NCI-H2081 treated with DMSO at 0.1 percent for 48 hours (cell line): ENCODE results near the gene ZNF646.

Experiments
- DNase-seq: peaks from one replicate; lab custom pipeline; 2025; lab: John Stamatoyannopoulos, UW

Gene ZNF646, protein sequence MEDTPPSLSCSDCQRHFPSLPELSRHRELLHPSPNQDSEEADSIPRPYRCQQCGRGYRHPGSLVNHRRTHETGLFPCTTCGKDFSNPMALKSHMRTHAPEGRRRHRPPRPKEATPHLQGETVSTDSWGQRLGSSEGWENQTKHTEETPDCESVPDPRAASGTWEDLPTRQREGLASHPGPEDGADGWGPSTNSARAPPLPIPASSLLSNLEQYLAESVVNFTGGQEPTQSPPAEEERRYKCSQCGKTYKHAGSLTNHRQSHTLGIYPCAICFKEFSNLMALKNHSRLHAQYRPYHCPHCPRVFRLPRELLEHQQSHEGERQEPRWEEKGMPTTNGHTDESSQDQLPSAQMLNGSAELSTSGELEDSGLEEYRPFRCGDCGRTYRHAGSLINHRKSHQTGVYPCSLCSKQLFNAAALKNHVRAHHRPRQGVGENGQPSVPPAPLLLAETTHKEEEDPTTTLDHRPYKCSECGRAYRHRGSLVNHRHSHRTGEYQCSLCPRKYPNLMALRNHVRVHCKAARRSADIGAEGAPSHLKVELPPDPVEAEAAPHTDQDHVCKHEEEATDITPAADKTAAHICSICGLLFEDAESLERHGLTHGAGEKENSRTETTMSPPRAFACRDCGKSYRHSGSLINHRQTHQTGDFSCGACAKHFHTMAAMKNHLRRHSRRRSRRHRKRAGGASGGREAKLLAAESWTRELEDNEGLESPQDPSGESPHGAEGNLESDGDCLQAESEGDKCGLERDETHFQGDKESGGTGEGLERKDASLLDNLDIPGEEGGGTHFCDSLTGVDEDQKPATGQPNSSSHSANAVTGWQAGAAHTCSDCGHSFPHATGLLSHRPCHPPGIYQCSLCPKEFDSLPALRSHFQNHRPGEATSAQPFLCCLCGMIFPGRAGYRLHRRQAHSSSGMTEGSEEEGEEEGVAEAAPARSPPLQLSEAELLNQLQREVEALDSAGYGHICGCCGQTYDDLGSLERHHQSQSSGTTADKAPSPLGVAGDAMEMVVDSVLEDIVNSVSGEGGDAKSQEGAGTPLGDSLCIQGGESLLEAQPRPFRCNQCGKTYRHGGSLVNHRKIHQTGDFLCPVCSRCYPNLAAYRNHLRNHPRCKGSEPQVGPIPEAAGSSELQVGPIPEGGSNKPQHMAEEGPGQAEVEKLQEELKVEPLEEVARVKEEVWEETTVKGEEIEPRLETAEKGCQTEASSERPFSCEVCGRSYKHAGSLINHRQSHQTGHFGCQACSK (N-terminal part only)

DNA sequence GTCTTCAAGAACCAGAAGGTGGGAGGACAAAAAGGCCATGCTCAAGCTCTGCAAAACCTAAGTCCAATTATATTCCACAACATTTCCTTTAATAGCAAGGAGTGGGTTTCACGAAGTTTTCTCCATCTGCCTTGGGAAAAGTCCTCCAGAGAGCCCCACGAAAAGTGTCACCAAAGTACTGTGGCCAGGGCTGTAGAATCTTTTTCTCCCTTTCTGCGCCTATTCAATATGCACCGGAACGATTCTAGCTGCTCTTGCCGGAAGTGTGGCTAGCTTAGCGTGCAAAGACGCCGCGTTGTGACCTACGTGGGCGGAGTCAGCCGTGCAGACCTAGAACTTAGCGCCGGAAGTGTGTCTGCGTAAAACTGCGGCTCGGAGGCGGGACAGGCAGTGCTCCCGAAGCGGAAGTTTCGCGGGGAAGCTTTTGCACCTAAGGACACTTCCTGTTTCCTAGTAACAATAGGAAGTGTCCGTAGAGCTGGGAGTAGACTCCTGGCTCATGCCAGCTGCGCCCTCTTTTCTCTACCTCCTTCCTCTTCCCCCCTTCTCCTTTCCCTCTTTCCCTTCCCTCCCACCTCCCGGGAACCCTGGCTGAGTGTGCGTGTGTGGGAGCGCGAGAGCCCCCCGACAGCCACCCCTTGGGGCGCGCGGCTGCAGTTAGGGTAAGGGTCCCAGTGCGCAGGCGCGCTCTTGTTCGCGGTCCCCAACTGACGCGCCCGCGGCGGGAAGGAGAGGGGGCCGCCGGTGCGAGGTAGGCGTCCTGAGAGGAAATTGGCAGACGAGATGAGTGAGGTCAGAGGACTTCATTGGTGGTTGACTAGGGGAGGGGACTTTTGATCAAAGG lies at the start of gene ZNF646, which contains the start of gene ZNF668:
Gene ZNF646, plus strand, starts transcription at position 453 of the 844 bp plus-strand sequence. CDS start 1,903 bp downstream, outside the sequence.
Gene ZNF668, minus strand, starts transcription at position 271 of the 844 bp plus-strand sequence. CDS start 9,781 bp downstream, outside the sequence.
- DNase-seq: peak; percentile 85

DNA sequence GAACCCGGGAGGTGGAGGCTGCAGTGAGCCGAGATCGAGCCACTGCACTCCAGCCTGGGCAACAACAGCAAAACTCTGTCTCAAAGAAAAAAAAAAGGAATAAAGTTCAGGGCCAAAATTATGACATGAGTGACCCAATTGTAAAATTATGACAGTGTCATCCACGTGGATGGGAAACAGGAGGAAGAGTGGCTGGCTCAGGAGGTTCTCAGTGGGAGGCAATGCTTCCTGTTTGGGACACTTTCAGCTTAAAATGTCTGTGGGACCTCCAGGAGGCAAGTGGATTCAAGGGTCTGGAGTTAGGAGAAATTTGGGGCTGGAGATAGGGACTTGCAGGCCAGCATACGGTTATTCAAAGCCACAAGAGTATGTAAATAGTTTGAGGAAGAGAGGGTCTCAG lies 48.9 kb upstream of the ZNF646 start:
- DNase-seq: no peak

DNA sequence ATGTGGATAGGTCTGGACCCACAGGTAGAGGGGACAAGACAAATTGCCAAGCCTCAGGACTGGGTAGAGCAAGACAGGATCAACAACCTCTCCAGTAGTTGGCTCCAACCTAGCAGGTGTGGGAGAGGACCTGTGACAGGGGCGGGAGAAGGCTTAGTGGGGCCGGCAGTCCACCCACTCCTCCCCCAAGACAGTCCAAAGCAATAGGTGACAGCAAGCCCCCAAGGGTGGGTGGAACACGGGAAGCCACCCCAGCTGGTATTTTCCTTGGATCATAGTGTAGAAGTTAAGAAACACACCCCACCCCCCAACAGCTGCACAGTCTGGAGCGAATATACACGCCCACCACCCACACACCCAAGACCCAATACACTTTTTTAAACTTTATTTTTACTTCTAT lies 45.0 kb upstream of the ZNF646 start:
- DNase-seq: no peak

DNA sequence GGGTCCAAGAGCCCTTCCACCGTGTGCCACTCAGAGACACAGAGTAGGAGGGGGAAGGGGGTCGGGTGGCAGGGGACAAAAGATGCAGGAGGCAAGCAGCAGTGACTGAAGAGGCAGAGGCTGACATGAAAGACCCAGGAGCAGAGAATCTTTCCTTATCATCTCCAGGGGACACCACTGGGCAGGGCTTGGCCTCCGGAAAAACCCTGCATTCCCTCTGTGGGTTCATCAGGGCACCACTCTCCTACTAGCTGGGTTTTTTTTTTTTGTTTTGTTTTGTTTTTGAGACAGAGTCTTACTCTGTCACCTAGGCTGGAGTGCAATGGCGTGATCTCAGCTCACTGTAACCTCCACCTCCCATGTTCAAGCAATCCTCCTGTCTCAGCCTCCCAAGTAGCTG lies 42.9 kb upstream of the ZNF646 start:
- DNase-seq: no peak

DNA sequence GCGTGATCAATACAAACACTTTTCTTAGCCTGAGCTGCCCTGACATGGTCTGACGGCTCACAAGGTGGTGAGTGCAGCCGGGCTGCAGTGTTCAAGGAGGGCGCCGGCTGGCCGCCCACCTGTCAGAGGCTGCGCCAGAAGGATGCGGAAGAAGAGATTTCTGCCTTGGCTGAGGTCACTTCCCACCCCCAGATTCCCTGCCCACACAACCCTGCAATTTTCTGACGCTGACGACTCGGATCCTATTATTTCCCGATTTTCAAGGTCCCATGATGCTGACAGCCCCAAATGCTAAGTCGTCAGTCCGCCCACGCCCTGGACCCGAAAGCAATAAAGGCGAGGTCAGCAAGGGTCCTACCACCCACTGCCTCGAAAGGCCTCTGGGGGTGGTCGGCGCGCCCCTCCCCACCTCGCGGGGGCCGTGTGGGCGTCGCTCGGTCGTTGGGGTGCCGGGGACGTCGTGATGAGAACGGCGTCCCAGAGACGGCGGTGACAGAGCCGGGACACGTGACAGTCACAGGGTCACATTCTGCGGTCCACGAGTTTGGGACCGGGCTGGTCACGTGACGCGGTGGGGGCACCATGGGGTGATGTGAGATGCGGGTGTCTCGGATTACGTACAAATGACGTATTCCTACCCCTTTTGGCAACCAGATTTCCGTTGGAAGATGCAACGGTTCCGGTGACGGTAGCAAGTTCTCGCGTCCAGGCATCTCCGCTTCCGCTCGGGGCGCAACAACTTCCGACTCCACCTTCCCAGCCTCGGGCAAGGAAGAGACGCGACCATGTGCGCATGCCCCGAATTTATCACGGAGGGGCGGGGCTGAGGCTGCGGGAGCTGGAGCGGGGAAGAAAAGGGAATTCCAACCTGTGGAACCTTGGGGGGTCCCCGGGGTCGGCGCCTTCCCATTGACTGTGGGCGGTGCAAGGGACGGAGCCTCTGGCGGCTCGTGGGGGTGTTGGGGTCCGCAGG lies 41.2 kb upstream of the ZNF646 start, which contains the start of gene STX4:
Gene STX4, plus strand, starts transcription at position 823 of the 973 bp plus-strand sequence. CDS start 248 bp downstream, outside the sequence.
- peak; percentile 34 for DNase-seq

DNA sequence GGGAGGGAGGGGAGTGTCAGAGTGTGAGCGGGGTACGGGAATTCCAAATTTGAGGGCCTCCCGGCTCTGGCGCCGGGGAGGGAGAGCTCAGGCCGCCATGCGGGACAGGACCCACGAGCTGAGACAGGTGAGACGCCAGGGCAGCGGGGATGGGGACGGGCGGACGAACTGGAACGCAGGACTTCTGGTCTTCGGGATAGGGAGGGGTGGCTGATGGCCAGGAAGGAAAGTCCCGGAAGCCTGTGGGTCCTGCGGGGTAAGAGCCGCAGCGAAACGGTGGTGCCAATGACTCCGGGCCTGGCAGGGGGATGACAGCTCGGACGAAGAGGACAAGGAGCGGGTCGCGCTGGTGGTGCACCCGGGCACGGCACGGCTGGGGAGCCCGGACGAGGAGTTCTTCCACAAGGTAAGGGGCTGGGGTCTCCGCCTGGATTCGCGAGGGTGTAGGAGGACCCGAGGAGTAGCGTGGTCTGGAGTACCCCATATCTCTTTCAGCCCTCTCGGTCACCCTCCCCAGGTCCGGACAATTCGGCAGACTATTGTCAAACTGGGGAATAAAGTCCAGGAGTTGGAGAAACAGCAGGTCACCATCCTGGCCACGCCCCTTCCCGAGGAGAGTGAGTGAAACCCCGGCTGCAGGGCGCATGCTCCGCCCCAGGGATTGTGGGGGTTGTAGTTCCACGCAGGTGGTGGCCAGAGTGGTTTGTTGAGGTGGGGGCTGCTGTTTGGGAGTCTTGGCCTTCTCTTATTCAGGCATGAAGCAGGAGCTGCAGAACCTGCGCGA lies 40.3 kb upstream of the ZNF646 start:
- DNase-seq: peak; percentile 0

DNA sequence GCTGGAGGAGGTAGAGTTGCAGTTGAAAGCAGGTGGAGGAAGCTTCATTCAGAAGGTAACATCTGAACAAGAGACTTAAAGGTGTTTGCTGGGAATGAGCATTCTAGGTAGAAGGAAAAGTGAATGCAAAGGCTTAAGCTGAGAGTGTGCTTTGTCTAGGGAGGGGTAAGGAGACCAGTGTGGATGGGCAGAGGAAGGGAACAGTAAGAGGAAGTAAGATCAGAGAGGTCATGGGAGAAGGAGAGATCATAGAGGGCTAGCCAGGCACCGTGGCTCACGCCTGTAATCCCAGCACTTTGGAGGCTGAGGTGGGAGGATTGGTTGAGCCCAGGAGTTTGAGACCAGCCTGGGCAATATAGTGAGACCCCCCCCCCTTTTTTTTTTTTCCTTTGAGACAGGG lies 37.5 kb upstream of the ZNF646 start:
- DNase-seq: no peak

DNA sequence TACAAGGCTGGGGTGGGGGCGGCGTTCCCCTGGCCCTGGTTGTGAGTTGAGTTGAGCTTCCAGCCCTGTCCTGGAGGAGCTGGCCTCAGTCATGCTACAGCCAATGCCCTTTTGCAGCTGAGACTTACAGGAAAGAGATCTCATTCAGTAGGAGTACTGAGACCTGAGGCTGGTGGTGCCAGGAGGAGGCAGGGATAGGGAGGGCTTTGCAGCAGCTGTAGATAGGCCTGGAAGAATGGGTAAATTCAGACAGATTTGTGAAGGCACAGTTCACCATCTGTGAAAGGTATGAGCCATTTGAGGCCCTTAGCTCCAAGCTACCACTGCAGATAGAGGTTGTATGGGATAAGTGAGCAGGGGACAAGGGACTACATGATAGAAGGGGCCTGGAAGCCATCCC lies 35.2 kb upstream of the ZNF646 start:
- DNase-seq: no peak

DNA sequence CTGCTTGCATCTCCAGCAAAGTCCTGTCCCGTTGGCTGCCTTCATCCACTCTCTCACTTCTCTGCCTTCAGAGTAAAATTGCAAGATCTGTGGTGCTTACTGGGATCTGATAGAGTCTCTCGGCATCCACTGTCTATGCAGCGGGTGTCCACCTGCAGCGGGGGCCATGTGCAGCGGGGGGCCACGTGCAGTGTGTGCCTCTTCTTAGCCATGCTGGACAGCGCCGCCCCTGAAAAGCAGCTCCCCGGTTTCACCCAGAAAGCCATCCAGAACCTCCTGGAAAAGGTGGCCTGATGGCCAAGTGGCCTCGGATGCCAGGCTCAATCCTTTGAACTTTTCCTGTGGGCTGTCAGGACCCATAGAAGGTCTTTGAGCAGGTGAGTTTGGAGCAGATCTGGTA lies 31.4 kb upstream of the ZNF646 start:
- DNase-seq: no peak

DNA sequence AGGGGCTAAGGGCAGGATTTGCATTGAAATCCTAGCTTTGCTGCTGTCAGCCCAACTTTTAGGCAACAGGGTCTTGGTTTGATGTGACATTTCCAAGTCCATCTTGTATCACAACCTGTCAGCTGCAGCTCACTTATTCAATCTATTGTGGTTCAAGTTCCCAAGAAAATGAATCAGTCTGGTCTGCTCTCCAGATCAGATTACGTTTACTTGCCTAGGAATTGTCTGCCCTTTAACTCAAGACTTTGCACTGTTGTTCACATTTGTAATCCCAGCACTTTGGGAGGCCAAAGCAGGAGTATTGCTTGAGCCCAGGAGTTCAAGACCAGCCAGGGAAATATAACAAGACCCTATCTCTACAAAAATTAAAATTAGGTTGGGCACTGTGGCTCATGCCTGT lies 30.9 kb upstream of the ZNF646 start:
- no peak for DNase-seq

DNA sequence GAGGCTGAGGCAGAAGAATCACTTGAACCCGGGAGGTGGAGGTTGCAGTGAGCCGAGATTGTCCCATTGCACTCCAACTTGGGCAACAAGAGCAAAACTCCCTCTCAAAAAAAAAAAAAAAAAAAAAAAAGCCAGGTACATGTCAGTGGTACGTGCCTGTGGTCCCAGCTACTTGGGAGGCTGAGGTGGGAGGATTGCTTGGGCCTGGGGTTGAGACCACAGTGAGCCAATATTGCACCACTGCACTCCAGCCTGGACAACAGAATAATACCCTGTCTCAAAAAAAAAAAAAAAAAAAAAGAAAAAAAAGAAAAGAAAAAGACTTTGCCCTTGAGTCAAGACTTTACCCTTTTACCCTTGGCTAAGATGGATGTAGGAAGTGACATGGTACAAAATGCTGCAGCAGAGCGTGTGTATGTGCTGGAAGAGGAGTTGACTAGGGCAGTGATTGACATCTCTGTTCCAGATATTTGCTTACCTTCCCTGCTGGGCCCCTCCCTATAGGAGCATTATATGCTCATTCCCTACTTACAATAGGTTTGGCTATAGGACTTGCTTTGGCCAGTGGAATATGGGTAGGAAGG lies 30.2 kb upstream of the ZNF646 start:
- no peak for DNase-seq

DNA sequence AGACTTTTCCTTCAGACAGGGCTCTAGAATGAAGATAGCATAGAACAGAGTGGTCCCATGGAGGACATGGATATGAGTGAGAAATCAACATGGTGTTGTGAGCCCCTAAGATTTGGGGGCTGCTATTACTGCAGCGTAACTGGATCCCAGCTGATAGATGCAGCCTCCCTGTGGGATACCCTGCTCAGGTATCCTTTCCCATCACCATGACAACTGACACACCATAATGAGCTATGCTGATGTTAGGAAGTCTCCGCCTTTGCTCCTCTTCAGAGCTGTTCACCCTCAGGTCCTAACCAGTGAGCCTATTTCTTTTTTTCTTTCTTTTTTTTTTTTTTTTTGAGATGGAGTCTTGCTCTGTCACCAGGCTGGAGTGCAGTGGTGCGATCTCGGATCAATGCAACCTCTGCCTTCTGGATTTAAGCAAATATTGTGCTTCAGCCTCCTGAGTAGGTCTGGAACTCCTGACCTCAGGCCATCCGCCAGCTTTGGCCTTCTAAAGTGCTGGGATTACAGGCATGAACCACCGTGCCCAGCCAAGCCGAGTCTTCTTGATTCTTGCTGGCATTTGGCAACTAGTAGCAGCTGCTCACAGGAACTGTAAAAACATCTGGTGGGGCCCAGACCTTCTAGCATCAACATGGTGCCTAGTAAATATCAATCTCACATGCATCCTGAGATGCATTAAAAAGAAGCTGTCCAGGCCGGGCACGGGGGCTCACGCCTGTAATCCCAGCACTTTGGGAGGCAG lies 23.8 kb upstream of the ZNF646 start:
- no peak for DNase-seq

DNA sequence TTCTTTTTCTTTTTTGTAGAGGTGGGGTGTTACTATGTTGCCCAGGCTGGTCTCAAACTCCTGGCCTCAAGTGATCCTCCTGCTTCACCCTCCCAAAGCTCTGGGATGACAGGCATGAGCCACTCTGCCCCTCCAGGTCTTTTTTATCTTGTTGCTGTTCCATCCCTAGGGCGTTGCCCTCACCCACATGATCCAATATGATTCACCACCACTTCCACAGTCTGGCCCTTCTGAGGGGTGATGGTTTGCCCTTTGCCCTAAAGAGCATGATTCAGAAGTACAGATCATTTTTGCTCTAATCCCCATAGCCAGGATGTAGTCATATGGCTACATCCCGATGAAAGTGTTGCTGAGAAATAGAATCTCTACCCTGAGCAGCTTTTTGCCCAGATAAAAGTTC lies 22.1 kb upstream of the ZNF646 start:
- no peak for DNase-seq

DNA sequence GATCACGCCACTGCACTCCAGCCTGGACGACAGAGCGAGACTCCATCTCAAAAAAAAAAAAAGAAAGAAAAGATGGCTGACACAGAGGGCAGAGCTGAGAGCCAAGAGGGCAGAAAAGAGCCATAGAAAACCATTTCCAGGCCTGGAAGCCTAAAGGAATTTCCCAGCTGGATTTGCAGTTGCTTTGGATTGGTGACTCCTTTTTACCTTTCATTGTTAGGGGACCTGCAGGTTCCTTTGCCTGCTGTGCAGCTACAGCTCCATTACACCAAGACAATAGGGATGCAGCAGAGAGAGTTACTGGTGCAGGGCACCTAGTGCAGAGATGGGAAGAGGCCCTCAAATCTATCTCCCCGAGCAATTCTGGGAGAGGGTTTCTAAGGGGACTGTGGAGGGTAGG lies 18.6 kb upstream of the ZNF646 start:
- DNase-seq: no peak

DNA sequence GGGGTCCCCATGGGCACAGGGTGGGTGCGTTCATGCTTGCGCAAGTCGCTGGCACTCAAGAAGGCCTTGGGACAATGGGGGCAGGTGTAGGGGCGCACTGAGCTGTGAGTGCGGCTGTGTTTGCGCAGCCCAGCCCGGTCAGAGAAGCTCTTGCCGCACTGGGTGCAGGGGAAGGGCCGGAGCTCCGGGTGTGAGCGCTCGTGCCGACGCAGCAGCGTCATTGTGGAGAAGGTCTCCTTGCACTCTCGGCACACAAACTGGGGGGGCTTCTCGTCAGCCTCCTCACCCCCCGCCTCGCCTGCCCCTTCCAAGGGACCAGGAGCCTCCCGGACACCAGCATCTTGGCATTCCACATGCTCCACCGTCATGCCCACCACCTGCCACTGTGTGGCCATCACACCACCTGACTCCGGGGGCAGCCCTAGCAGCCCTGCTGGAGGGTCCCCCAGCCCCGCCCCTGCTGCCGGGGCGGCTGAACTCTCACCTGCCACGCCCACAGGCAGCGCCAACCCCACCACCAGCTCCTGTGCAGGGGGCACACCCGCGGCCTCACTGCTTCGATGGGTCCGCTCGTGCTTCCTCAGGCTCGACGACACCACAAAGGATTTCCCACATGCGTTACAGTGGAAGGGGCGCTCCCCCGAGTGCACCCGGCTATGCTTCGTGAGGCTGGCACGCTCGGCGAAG lies 13.0 kb upstream of the ZNF646 start:
- DNase-seq: no peak

DNA sequence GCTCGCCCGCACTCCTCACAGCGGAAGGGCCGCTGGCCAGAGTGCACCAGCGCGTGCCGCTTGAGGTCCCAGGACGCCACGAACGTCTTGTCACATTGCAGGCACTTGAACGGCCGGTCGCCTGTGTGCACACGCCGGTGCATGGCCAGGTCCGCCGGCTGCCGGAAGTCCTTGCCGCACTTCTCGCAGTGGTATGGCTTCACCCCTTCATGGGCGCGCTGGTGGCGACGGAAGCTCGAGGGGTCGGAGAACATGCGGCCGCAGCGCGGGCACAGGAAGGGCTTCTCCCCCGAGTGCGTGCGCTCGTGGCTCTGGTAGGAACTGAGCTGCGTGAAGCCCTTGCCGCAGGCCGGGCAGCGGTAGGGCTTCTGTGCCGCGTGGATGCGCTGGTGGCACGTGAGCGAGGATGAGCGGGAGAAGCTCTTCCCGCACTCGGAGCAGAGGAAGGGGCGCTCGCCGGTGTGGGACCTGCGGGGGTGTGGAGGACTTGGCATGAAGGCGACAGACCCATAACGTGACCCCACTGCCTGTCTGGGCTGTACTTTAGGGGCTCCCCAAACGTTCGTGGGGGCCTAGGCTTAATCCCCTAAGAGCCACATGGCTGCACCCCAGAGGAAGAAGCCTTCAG lies 12.3 kb upstream of the ZNF646 start:
- DNase-seq: no peak

DNA sequence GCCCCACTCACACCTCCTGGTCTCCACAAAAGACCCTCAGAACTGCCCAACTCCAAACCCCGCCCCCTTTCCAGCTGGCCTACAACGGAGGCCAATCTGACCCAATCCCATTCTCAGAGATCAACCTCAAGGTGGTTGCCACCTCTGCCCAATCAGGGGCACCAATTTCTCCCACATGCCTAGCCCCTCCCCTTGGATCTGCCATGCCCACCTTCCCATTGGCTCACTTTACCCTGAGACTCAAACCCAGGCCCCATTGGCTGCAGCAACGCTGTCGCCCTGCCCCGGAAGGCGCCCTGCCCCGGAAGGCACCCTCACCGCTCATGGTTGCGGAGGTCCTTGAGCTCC lies 10.8 kb upstream of the ZNF646 start:
- no peak for DNase-seq
